ENCODE data around the gene SPEF1. TPM values are rescaled to one million over a fixed set of nuclear protein-coding genes. Genes with fewer than 3 reads are reported as not detected.
A peak's percentile ranks its signal among the peaks of the same experiment; 100 is the strongest.
"Not testable (repeated sequence)": the region's sequence is repeated elsewhere in the genome, so short reads cannot be mapped to it uniquely, and the experiment has no call there.

Gene SPEF1
- total RNA-seq, 4 donors from 2014 or later = 0.19 TPM; not detected in 3

- Histone ChIP-seq H3K9me3 (no peaks in the 10 kb centered on the region), H3K4me1 (peaks cover 41 to 64% (median 47%) of the 10 kb centered on the region in 3 donors), H3K27me3 (no peaks in the 10 kb centered on the region), H3K27ac (peak within 1 kb of the TSS; percentile 92 to 98 (median 97)), H3K36me3 (peaks cover 0 to 16% (median 9%) of the 10 kb centered on the region in 3 donors), H3K4me3 (peak within 1 kb of the TSS; percentile 49 to 78 (median 64))
- DNase-seq = peak; percentile 75
- intact Hi-C loops (cut with DNase I) = no loop called here
- TF ChIP-seq POLR2A (IDR thresholded peaks at IDR 0.05) = peak in 2 of 4 donors; percentile 51 to 52
- TF ChIP-seq CTCF (IDR thresholded peaks at IDR 0.05) = peak; percentile 38 to 74 (median 60)
- 2% methylated on average over 14 to 26 of the region's 69 CpGs for WGBS, 2 donors
These were observed 14.5 kb upstream of the SPEF1 start, which contains the start of gene CDC25B for GRCh38 chr20:3795511-3796468. CDC25B (plus strand) TSS chr20:3796310; CDS start chr20:3796532, 222 bp downstream.

- Histone ChIP-seq H3K27me3 (no peaks in the 10 kb centered on the region), H3K36me3 (peaks cover 0 to 10% (median 0%) of the 10 kb centered on the region in 3 donors), H3K4me3 (peak overlapping the region in 3 of 4 donors; percentile 63 to 78 (median 66)), H3K9me3 (no peaks in the 10 kb centered on the region), H3K27ac (peak overlapping the region; percentile 92 to 98 (median 97)), H3K4me1 (peaks cover 32 to 55% (median 41%) of the 10 kb centered on the region in 3 donors)
- WGBS, 2 donors = 76 to 83% methylated on average over 7 to 15 of the region's 25 CpGs
- TF ChIP-seq POLR2A (IDR thresholded peaks at IDR 0.05) (no peak), CTCF (IDR thresholded peaks at IDR 0.05) (no peak)
- intact Hi-C loops (cut with DNase I) = no loop called here
- DNase-seq = no peak
These were observed 13.6 kb upstream of the SPEF1 start for GRCh38 chr20:3794701-3795420.

GRCh38 chr20:3794168-3794567, 12.9 kb upstream of the SPEF1 start:
- H3K9me3 ChIP-seq; intact Hi-C loops (cut with DNase I); H3K4me3 ChIP-seq; DNase-seq; H3K36me3 ChIP-seq; H3K27me3 ChIP-seq; H3K27ac ChIP-seq: not testable (repeated sequence)
- 91% methylated on average over 1 of the region's 3 CpGs; no CpG with 5 or more reads in 1 of the 2 donors for WGBS, 2 donors
- H3K4me1 ChIP-seq = peaks cover 27 to 48% (median 34%) of the 10 kb centered on the region in 3 donors

- 90 to 95% methylated on average over 4 of the region's 4 CpGs for WGBS, 2 donors
- H3K4me3 ChIP-seq; DNase-seq; H3K36me3 ChIP-seq; H3K27me3 ChIP-seq; H3K9me3 ChIP-seq; H3K27ac ChIP-seq; intact Hi-C loops (cut with DNase I): not testable (repeated sequence)
- peaks cover 19 to 44% (median 22%) of the 10 kb centered on the region in 3 donors for H3K4me1 ChIP-seq
These were observed 8.0 kb upstream of the SPEF1 start for GRCh38 chr20:3789201-3789600.

GRCh38 chr20:3788685-3789155, 7.5 kb upstream of the SPEF1 start:
- no peak for DNase-seq
- H3K9me3 ChIP-seq = no peaks in the 10 kb centered on the region
- 39 to 47% methylated on average over 4 of the region's 4 CpGs for WGBS, 2 donors
- no peaks in the 10 kb centered on the region for H3K27me3 ChIP-seq
- peaks cover 0 to 10% (median 0%) of the 10 kb centered on the region in 3 donors for H3K36me3 ChIP-seq
- intact Hi-C loops (cut with DNase I) = no loop called here
- TF ChIP-seq POLR2A (IDR thresholded peaks at IDR 0.05) (no peak), CTCF (IDR thresholded peaks at IDR 0.05) (no peak)
- H3K4me1 ChIP-seq = peaks cover 24 to 48% (median 26%) of the 10 kb centered on the region in 3 donors
- peak overlapping the region in 1 of 4 donors; percentile 28 for H3K27ac ChIP-seq
- H3K4me3 ChIP-seq = no peak overlapping the region

Data from esophagus squamous epithelium (tissue), 5 donors.